ENCODE results near the gene HVCN1.

The HVCN1 gene

DNA sequence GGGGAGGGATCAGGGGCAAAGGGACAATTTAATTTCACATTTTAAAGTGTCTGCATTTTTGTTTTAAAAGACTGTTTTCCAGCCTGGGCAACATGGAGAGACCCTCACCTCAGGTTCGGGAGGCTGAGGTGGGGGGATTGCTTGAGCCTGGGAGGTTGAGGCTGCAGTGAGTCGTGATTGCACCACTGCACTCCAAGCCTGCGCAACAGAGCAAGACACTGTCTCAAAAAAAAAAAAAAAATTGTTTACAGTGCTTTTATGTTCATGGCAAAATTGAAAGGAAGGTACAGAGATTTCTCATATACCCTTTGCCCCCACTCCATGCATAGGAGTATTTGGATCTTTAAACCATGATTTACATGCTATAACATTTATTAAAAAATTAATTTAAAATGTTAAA is 16.4 kb upstream of the HVCN1 start:
- H3K79me1 ChIP-seq (ENCODE audit: low read length), result no peaks in the 10 kb centered on the region
- H3K36me3 ChIP-seq (ENCODE audit: control insufficient read depth, insufficient read depth, low read length), result no peaks in the 10 kb centered on the region
- H3K4me2 ChIP-seq (ENCODE audit: low read length), result no peak overlapping the region
- no peak overlapping the region for H2BK120ac ChIP-seq (ENCODE audit: low read depth, low read length)
- H2BK15ac ChIP-seq (replicated peaks; ENCODE audit: low read depth), result no peak overlapping the region
- H3K79me2 ChIP-seq (ENCODE audit: control insufficient read depth, insufficient read depth, low read length), result no peaks in the 10 kb centered on the region
- no peak overlapping the region for H3K23ac ChIP-seq (ENCODE audit: low read length)
- H3K9ac ChIP-seq (ENCODE audit: low read length), result no peak overlapping the region
- no peak overlapping the region for H3K56ac ChIP-seq (ENCODE audit: low read length)
- H3K4me1 ChIP-seq (ENCODE audit: control insufficient read depth, low read depth, low read length), result no peaks in the 10 kb centered on the region
- DNase-seq, result no peak
- H2BK5ac ChIP-seq (ENCODE audit: low read length), result no peak overlapping the region
- no peak overlapping the region for H4K8ac ChIP-seq (ENCODE audit: low read depth, low read length)
- H3K18ac ChIP-seq (ENCODE audit: low read length), result no peak overlapping the region
- no peak overlapping the region for H4K5ac ChIP-seq (ENCODE audit: low read length)
- H3K27ac ChIP-seq (ENCODE audit: low read depth, low read length), result no peak overlapping the region
- H3K4ac ChIP-seq (ENCODE audit: low read depth, low read length), result no peak overlapping the region
- H3K4me3 ChIP-seq (ENCODE audit: low read length), result no peak overlapping the region
- H2AK5ac ChIP-seq (ENCODE audit: low read length), result no peak overlapping the region
- no CpG with 5 or more reads among the region's 3 CpGs for WGBS (ENCODE audit: extremely low coverage, insufficient coverage, low lambda C conversion rate)
- no peaks in the 10 kb centered on the region for H3K27me3 ChIP-seq (ENCODE audit: insufficient read depth, low read length, poor library complexity)

DNA sequence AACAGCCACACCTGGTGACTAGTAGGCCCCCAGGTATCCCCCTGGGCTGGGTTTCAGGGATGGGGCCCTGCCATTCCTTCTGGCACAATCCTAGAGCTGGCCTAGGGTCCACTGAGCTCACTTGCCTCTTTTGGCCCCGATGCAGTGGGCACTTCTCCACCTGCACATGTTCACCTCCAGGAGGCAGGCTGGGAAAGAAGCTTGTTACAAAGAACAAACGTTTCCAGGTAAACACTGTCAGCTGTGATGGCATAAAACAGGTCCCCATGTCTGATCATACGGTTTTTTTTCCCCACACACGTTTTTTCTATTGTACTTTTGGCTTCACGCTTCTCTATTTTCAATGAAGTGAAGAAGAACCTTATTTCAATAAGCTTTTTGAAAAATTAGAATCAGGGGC is 15.8 kb upstream of the HVCN1 start:
- H3K18ac ChIP-seq (ENCODE audit: low read length), result no peak overlapping the region
- no peaks in the 10 kb centered on the region for H3K36me3 ChIP-seq (ENCODE audit: control insufficient read depth, insufficient read depth, low read length)
- H3K27ac ChIP-seq (ENCODE audit: low read depth, low read length), result no peak overlapping the region
- no peak overlapping the region for H3K4me2 ChIP-seq (ENCODE audit: low read length)
- H3K4me3 ChIP-seq (ENCODE audit: low read length), result no peak overlapping the region
- H4K8ac ChIP-seq (ENCODE audit: low read depth, low read length), result no peak overlapping the region
- H3K4ac ChIP-seq (ENCODE audit: low read depth, low read length), result no peak overlapping the region
- DNase-seq, result peak; percentile 64
- no peak overlapping the region for H3K56ac ChIP-seq (ENCODE audit: low read length)
- H3K79me1 ChIP-seq (ENCODE audit: low read length), result no peaks in the 10 kb centered on the region
- no peak overlapping the region for H2AK5ac ChIP-seq (ENCODE audit: low read length)
- no peak overlapping the region for H4K5ac ChIP-seq (ENCODE audit: low read length)
- H3K27me3 ChIP-seq (ENCODE audit: insufficient read depth, low read length, poor library complexity), result no peaks in the 10 kb centered on the region
- no peaks in the 10 kb centered on the region for H3K4me1 ChIP-seq (ENCODE audit: control insufficient read depth, low read depth, low read length)
- H2BK120ac ChIP-seq (ENCODE audit: low read depth, low read length), result no peak overlapping the region
- H3K23ac ChIP-seq (ENCODE audit: low read length), result no peak overlapping the region
- no peak overlapping the region for H2BK15ac ChIP-seq (replicated peaks; ENCODE audit: low read depth)
- no peak overlapping the region for H3K9ac ChIP-seq (ENCODE audit: low read length)
- no CpG with 5 or more reads among the region's 5 CpGs for WGBS (ENCODE audit: extremely low coverage, insufficient coverage, low lambda C conversion rate)
- no peaks in the 10 kb centered on the region for H3K79me2 ChIP-seq (ENCODE audit: control insufficient read depth, insufficient read depth, low read length)
- H2BK5ac ChIP-seq (ENCODE audit: low read length), result no peak overlapping the region

DNA sequence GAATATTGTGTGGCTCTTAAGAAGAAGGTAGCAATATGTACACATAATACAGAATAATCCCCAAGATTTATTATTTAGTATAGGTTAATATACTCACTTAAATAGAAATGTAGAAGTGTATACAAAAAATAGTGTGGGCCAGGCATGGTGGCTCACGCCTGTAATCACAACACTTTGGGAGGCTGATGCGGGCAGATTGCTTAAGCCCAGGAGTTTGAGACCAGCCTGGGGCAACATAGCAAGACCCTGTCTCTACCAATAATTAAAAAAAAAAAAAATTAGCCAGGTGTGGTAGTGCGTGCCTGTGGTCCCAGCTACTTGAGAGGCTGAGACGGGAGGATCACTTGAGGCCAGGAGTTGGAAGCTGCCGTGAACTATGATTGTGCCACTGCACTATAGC is 15.3 kb upstream of the HVCN1 start:
- no CpG with 5 or more reads among the region's 5 CpGs for WGBS (ENCODE audit: extremely low coverage, insufficient coverage, low lambda C conversion rate)
- Histone ChIP-seq H3K4me3 (ENCODE audit: low read length) (no peak overlapping the region), H4K8ac (ENCODE audit: low read depth, low read length) (no peak overlapping the region), H2BK5ac (ENCODE audit: low read length) (no peak overlapping the region), H3K79me2 (ENCODE audit: control insufficient read depth, insufficient read depth, low read length) (no peaks in the 10 kb centered on the region), H2BK15ac (replicated peaks; ENCODE audit: low read depth) (no peak overlapping the region), H3K79me1 (ENCODE audit: low read length) (no peaks in the 10 kb centered on the region), H3K36me3 (ENCODE audit: control insufficient read depth, insufficient read depth, low read length) (no peaks in the 10 kb centered on the region), H4K5ac (ENCODE audit: low read length) (no peak overlapping the region), H3K56ac (ENCODE audit: low read length) (no peak overlapping the region), H3K4me2 (ENCODE audit: low read length) (no peak overlapping the region), H3K27ac (ENCODE audit: low read depth, low read length) (no peak overlapping the region), H3K18ac (ENCODE audit: low read length) (no peak overlapping the region), H3K9ac (ENCODE audit: low read length) (no peak overlapping the region), H3K4me1 (ENCODE audit: control insufficient read depth, low read depth, low read length) (no peaks in the 10 kb centered on the region), H2AK5ac (ENCODE audit: low read length) (no peak overlapping the region), H2BK120ac (ENCODE audit: low read depth, low read length) (no peak overlapping the region), H3K4ac (ENCODE audit: low read depth, low read length) (no peak overlapping the region), H3K27me3 (ENCODE audit: insufficient read depth, low read length, poor library complexity) (no peaks in the 10 kb centered on the region), H3K23ac (ENCODE audit: low read length) (no peak overlapping the region)
- no peak for DNase-seq

DNA sequence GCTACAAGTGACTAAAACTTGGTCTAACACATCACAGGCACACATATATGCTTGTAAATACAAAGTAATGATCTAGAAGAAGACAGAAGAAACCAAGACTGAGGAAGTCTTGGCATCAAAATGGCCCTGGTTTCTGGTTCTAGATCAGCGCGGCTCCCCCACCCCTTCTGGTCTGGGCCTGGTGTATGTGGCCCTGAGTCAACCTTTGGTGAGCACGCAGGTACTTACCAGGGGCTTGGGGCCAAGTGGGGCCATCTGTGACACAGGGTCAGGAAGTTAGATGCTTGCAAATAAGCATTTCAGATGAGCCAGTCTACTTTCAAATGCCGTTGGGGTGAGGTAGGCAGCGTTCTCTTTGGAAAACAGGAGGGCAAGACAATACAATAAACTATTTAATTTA is 13.2 kb upstream of the HVCN1 start:
- Histone ChIP-seq H2BK120ac (ENCODE audit: low read depth, low read length) (no peak overlapping the region), H3K56ac (ENCODE audit: low read length) (no peak overlapping the region), H3K4me3 (ENCODE audit: low read length) (no peak overlapping the region), H2BK5ac (ENCODE audit: low read length) (no peak overlapping the region), H3K23ac (ENCODE audit: low read length) (no peak overlapping the region), H2BK15ac (replicated peaks; ENCODE audit: low read depth) (no peak overlapping the region), H3K4me1 (ENCODE audit: control insufficient read depth, low read depth, low read length) (no peaks in the 10 kb centered on the region), H3K27me3 (ENCODE audit: insufficient read depth, low read length, poor library complexity) (no peaks in the 10 kb centered on the region), H4K8ac (ENCODE audit: low read depth, low read length) (no peak overlapping the region), H4K5ac (ENCODE audit: low read length) (no peak overlapping the region), H3K9ac (ENCODE audit: low read length) (no peak overlapping the region), H3K4ac (ENCODE audit: low read depth, low read length) (no peak overlapping the region), H2AK5ac (ENCODE audit: low read length) (no peak overlapping the region), H3K79me1 (ENCODE audit: low read length) (no peaks in the 10 kb centered on the region), H3K4me2 (ENCODE audit: low read length) (no peak overlapping the region), H3K79me2 (ENCODE audit: control insufficient read depth, insufficient read depth, low read length) (no peaks in the 10 kb centered on the region), H3K36me3 (ENCODE audit: control insufficient read depth, insufficient read depth, low read length) (no peaks in the 10 kb centered on the region), H3K18ac (ENCODE audit: low read length) (no peak overlapping the region), H3K27ac (ENCODE audit: low read depth, low read length) (no peak overlapping the region)
- no peak for DNase-seq
- no CpG with 5 or more reads among the region's 5 CpGs for WGBS (ENCODE audit: extremely low coverage, insufficient coverage, low lambda C conversion rate)

DNA sequence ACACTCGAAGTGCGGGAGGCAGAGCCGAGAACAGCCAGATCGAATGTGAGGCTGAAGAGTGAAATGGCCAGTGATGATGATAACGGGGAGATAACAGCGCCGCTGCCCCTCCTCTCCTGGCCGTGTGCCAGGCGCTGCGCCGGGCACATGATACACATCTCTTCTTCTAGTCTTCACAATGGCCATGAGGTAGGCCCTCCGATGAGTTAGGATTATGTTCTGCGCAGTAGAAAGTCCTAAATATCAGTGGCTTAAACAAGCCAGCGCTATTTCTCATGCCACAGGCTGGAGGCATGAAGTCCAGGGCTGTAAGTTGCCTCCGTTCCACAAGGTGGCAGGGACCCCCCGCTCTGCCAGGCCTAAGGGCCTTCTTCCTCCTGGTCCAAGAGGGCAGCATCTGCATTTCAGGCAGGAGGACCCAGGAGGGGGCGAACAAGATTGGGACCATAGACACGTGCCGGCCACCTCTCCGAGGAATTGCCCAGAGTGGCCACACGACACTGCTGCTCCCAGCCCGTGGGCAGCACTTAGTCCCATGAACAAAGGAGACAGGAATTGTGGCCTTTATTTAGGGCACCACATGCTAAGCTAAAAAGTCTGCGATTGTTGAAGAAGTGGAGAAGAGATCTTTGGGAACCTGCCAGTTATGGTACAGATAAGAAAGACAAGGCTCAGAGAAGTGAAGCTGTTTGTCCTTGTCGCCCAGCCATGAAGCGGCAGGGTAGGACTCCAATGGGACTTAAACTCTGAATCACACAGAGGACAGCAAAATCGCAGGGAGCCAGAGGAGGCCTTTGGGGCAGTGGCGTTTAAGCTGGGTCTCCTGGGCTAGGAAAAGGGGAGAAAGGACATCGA is 10.9 kb upstream of the HVCN1 start:
- no peak overlapping the region for H2BK15ac ChIP-seq (replicated peaks; ENCODE audit: low read depth)
- no peak overlapping the region for H2AK5ac ChIP-seq (ENCODE audit: low read length)
- H3K4me2 ChIP-seq (ENCODE audit: low read length), result no peak overlapping the region
- no peaks in the 10 kb centered on the region for H3K36me3 ChIP-seq (ENCODE audit: control insufficient read depth, insufficient read depth, low read length)
- no peak overlapping the region for H2BK120ac ChIP-seq (ENCODE audit: low read depth, low read length)
- no peak overlapping the region for H3K4ac ChIP-seq (ENCODE audit: low read depth, low read length)
- no peak overlapping the region for H4K5ac ChIP-seq (ENCODE audit: low read length)
- H3K27ac ChIP-seq (ENCODE audit: low read depth, low read length), result no peak overlapping the region
- H4K8ac ChIP-seq (ENCODE audit: low read depth, low read length), result no peak overlapping the region
- no peak overlapping the region for H3K4me3 ChIP-seq (ENCODE audit: low read length)
- no CpG with 5 or more reads among the region's 28 CpGs for WGBS (ENCODE audit: extremely low coverage, insufficient coverage, low lambda C conversion rate)
- H3K79me1 ChIP-seq (ENCODE audit: low read length), result no peaks in the 10 kb centered on the region
- H3K9ac ChIP-seq (ENCODE audit: low read length), result no peak overlapping the region
- H2BK5ac ChIP-seq (ENCODE audit: low read length), result no peak overlapping the region
- no peak overlapping the region for H3K23ac ChIP-seq (ENCODE audit: low read length)
- no peaks in the 10 kb centered on the region for H3K27me3 ChIP-seq (ENCODE audit: insufficient read depth, low read length, poor library complexity)
- H3K56ac ChIP-seq (ENCODE audit: low read length), result no peak overlapping the region
- peak; percentile 35 for DNase-seq
- no peak overlapping the region for H3K18ac ChIP-seq (ENCODE audit: low read length)
- no peaks in the 10 kb centered on the region for H3K4me1 ChIP-seq (ENCODE audit: control insufficient read depth, low read depth, low read length)
- H3K79me2 ChIP-seq (ENCODE audit: control insufficient read depth, insufficient read depth, low read length), result no peaks in the 10 kb centered on the region

Data from mesendoderm (in vitro differentiated cells).